HepG2 (cell line): ENCODE results near the gene NHP2. TPM values are rescaled to one million over a fixed set of nuclear protein-coding genes. Genes with fewer than 3 reads are reported as not detected.

Source experiments
- ATAC-seq: fragments of 200-7000 bp; cut with Tn5 transposase; 3 replicates; pipeline ENCODE4 v1.9.1; 2020; ENCODE audit warnings: mild to moderate bottlenecking, moderate library complexity
- BruUV-seq: library from RNA; stranded (reverse); fragments of 400-500 nt; replicated peaks from 2 replicates; lab custom pipeline; 2021; lab: Mats Ljungman, UMichigan
- CTCF ChIA-PET: fragments of 300-600 bp; formaldehyde crosslinking; extraction: SDS; loops from one replicate; lab custom pipeline; 2021; ENCODE audit warnings: low total read pairs, inconsistent platforms, low intra/inter-chr PET ratio; lab: Yijun Ruan, JAX
- POLR2A ChIA-PET: fragments of 350-600 bp; sonication (Branson Sonifier 250); formaldehyde crosslinking; loops from one replicate; lab custom pipeline; 2020; ENCODE audit warnings: antibody characterized with exemption, inconsistent platforms; lab: Yijun Ruan, JAX
- DNase-seq: peaks from one replicate; pipeline ENCODE4 v3.0.0-alpha.2; 2015; ENCODE audit warnings: low spot score
- FAIRE-seq: peaks from 3 replicates; lab custom pipeline; 2011; peaks lifted over from hg19 to GRCh38; lab: Jason Lieb, UNC
- H2AFZ ChIP-seq: one replicate; pipeline ENCODE4 v1.6.1; 2011; ENCODE audit warnings: low read length, inconsistent platforms
- H3K27ac ChIP-seq: fragments of 300-600 bp; 3 replicates; pipeline ENCODE4 v1.8.0; 2011; ENCODE audit warnings: mixed run types, mild to moderate bottlenecking, mixed read lengths, low read length, inconsistent platforms; ENCODE audit not compliant: insufficient read depth; ENCODE audit errors: extremely low read length
- H3K27me3 ChIP-seq, 2 experiments: fragments of 200-600 bp in 1 of 2; 2 replicates in 1 of 2; 3 replicates in 1 of 2; pipeline versions ENCODE4 v1.6.0 to v1.8.0; 2011; ENCODE audit warnings: low read length in 2 of 2, mild to moderate bottlenecking in 2 of 2, moderate library complexity in 2 of 2, inconsistent platforms in 1 of 2; ENCODE audit not compliant: insufficient read depth in 2 of 2, control insufficient read depth in 1 of 2
- H3K36me3 ChIP-seq, 2 experiments: fragments of 200-600 bp in 1 of 2; replicated peaks in 1 of 2; 2 replicates in 1 of 2; 3 replicates in 1 of 2; pipeline versions ENCODE4 v1.5.1 to v1.8.0; 2011; ENCODE audit warnings: low read length in 2 of 2, inconsistent platforms in 1 of 2; ENCODE audit not compliant: insufficient read depth in 2 of 2, control insufficient read depth in 1 of 2
- H3K4me1 ChIP-seq: 2 replicates; pipeline ENCODE4 v1.5.1; 2012; ENCODE audit warnings: low read length, inconsistent platforms; ENCODE audit not compliant: insufficient read depth
- H3K4me2 ChIP-seq: 2 replicates; pipeline ENCODE4 v1.6.0; 2011; ENCODE audit warnings: low read depth, low read length, inconsistent platforms
- H3K4me3 ChIP-seq, 3 experiments: fragments of 200-600 bp in 1 of 3; sonication (generic), shearing (Covaris generic) in 1 of 3; replicated peaks in 1 of 3; 2 replicates each; pipeline ENCODE4 v1.5.1; 2011 to 2016; ENCODE audit warnings: low read length in 3 of 3, inconsistent platforms in 2 of 3, low read depth in 2 of 3, mild to moderate bottlenecking in 2 of 3, control low read depth in 1 of 3, mixed read lengths in 1 of 3; ENCODE audit not compliant: insufficient read depth in 1 of 3
- H3K79me2 ChIP-seq: one replicate; pipeline ENCODE4 v1.6.1; 2011; ENCODE audit warnings: low read length, inconsistent platforms; ENCODE audit not compliant: insufficient read depth
- H3K9ac ChIP-seq: 2 replicates; pipeline ENCODE4 v1.6.0; 2011; ENCODE audit warnings: mild to moderate bottlenecking, low read depth, low read length, inconsistent platforms; ENCODE audit not compliant: insufficient read depth
- H3K9me3 ChIP-seq: 2 replicates; pipeline ENCODE4 v1.5.1; 2012; ENCODE audit warnings: mild to moderate bottlenecking, low read length
- H4K20me1 ChIP-seq: 2 replicates; pipeline ENCODE4 v1.6.0; 2011; ENCODE audit warnings: inconsistent platforms, mild to moderate bottlenecking, low read length, moderate library complexity; ENCODE audit not compliant: insufficient read depth
- CEBPB ChIP-seq: IDR thresholded peaks from 2 replicates; pipeline ENCODE4 v1.6.1; 2011; ENCODE audit warnings: low read depth, low read length, improper control_type of control experiment, borderline replicate concordance
- GPN1 ChIP-seq: sonication (generic); formaldehyde crosslinking; IDR thresholded peaks from 2 replicates; pipeline ENCODE4 v1.5.1; 2020; ENCODE audit warnings: missing genetic modification reagents, borderline replicate concordance
- KLF9 ChIP-seq: IDR thresholded peaks from 2 replicates; pipeline ENCODE4 v1.6.1; 2016; ENCODE audit warnings: low read depth
- NFIC ChIP-seq: IDR thresholded peaks from 2 replicates; pipeline ENCODE4 v1.6.1; 2012; ENCODE audit warnings: mild to moderate bottlenecking, low read length, inconsistent platforms
- RBAK ChIP-seq: sonication (generic); formaldehyde crosslinking; IDR thresholded peaks from 2 replicates; pipeline ENCODE4 v1.5.1; 2020; ENCODE audit warnings: mild to moderate bottlenecking, missing genetic modification reagents
- RNF2 ChIP-seq: fragments of 450-650 bp; conservative IDR thresholded peaks from 2 replicates; pipeline ENCODE4 v1.6.1; 2016; ENCODE audit warnings: low read depth
- TEAD3 ChIP-seq: optimal IDR thresholded peaks from 2 replicates; pipeline ENCODE3; 2016; ENCODE audit warnings: borderline replicate concordance
- ZNF891 ChIP-seq: sonication (generic); formaldehyde crosslinking; IDR thresholded peaks from 2 replicates; pipeline ENCODE4 v1.5.0; 2020; ENCODE audit warnings: mild to moderate bottlenecking, missing genetic modification reagents
- WGBS: methylation state at CpG from one replicate; pipeline ENCODE4 v1.1.6; 2017; ENCODE audit warnings: low lambda C conversion rate; 5-methylcytosine and 5-hydroxymethylcytosine counted together
- in situ Hi-C: cut with HindIII; loops from 2 replicates; pipeline ENCODE4 v1.10.0; 2017; ENCODE audit warnings: low pct_unique_long_range_greater_than_20kb; ENCODE audit not compliant: extremely low pct_ligation_motif_present
- intact Hi-C: fragments of 100-400 bp; cut with micrococcal nuclease; formaldehyde crosslinking; loops from one replicate; pipeline ENCODE4 v1.10.0; 2022; ENCODE audit not compliant: unreplicated experiment
- polyA plus RNA-seq, 8 experiments: library from polyadenylated mRNA; depleted of rRNA in 3 of 8; stranded (reverse) in 7 of 8; unstranded in 1 of 8; fragments of >200 nt; fragmentation: Illumina TruSeq in 4 of 8; extraction: Trizol in 4 of 8; gene quantifications; 2 replicates each; pipeline versions ENCODE4 v1.2.1 to v1.2.3, GENCODE V29; 2011 to 2016; ENCODE audit warnings: low read depth in 4 of 8, missing spikeins in 1 of 8, mixed read lengths in 1 of 8; ENCODE audit not compliant: insufficient read depth in 1 of 8
- total RNA-seq, 5 experiments: library from RNA; depleted of rRNA; stranded (reverse); fragments of >200 nt; fragmentation: Illumina TruSeq; extraction: Trizol; gene quantifications; 2 replicates each; pipeline ENCODE4 v1.2.3, GENCODE V29; 2016; ENCODE audit warnings: low read depth in 1 of 5
- TF ChIP-seq, protein P1 (sequence below): sonication (generic); formaldehyde crosslinking; IDR thresholded peaks from 2 replicates; pipeline ENCODE4 v1.8.1; 2023; ENCODE audit warnings: mild to moderate bottlenecking, missing genetic modification reagents
- TF ChIP-seq, protein P2 (sequence below): sonication (generic); formaldehyde crosslinking; IDR thresholded peaks from 2 replicates; pipeline ENCODE4 v1.4.0; 2020; ENCODE audit warnings: missing genetic modification reagents
- TF ChIP-seq, protein P3 (sequence below): sonication (generic); formaldehyde crosslinking; IDR thresholded peaks from 2 replicates; pipeline ENCODE4 v1.4.0; 2020; ENCODE audit warnings: missing genetic modification reagents
- TF ChIP-seq, protein P4 (sequence below): IDR thresholded peaks from 2 replicates; pipeline ENCODE4 v1.6.1; 2016; ENCODE audit warnings: mild to moderate bottlenecking
- TF ChIP-seq, protein P5 (sequence below): IDR thresholded peaks from 2 replicates; pipeline ENCODE4 v1.6.1; 2012; ENCODE audit warnings: inconsistent platforms

Gene NHP2
- total and polyA plus RNA-seq, 2 of the 13 experiments (the other 11 are each of a cell fraction or from before 2014, with no cell fraction given) = 56.2 to 96.1 TPM

DNA sequence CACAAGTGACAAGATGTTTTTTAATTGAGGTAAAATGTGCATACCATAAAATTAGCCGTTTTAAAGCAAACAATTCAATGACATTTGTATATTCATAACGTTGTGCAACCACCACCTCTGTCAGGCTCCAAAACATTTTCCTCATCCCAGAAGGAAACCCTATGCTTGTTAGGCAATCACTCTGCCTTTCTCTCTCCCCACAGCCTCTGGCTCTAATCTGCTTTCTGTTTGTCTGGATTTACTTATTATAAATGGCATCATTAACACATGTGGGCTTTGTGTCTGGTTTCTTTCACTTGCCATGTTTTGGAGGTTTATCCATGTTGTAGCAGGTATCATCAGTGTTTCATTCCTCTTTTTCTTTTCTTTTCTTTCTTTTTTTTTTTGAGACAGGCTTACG lies 41.8 kb downstream of the NHP2 start:
- POLR2A ChIA-PET = no interaction called here
- TF ChIP-seq CEBPB = peak; percentile 37; the same call in 1 of the 2 replicates
- TF ChIP-seq, protein P1, sequence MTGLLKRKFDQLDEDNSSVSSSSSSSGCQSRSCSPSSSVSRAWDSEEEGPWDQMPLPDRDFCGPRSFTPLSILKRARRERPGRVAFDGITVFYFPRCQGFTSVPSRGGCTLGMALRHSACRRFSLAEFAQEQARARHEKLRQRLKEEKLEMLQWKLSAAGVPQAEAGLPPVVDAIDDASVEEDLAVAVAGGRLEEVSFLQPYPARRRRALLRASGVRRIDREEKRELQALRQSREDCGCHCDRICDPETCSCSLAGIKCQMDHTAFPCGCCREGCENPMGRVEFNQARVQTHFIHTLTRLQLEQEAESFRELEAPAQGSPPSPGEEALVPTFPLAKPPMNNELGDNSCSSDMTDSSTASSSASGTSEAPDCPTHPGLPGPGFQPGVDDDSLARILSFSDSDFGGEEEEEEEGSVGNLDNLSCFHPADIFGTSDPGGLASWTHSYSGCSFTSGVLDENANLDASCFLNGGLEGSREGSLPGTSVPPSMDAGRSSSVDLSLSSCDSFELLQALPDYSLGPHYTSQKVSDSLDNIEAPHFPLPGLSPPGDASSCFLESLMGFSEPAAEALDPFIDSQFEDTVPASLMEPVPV (CRISPR knock-in tag) = no peak
- TF ChIP-seq, protein P2, sequence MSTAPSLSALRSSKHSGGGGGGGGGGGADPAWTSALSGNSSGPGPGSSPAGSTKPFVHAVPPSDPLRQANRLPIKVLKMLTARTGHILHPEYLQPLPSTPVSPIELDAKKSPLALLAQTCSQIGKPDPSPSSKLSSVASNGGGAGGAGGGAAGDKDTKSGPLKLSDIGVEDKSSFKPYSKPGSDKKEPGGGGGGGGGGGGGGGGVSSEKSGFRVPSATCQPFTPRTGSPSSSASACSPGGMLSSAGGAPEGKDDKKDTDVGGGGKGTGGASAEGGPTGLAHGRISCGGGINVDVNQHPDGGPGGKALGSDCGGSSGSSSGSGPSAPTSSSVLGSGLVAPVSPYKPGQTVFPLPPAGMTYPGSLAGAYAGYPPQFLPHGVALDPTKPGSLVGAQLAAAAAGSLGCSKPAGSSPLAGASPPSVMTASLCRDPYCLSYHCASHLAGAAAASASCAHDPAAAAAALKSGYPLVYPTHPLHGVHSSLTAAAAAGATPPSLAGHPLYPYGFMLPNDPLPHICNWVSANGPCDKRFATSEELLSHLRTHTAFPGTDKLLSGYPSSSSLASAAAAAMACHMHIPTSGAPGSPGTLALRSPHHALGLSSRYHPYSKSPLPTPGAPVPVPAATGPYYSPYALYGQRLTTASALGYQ (CRISPR knock-in tag) = no peak
- TF ChIP-seq, all 625 proteins: peak for 1
- no peak for ATAC-seq
- Histone ChIP-seq H3K36me3 (no peaks in the 10 kb centered on the region), H3K9me3 (no peaks in the 10 kb centered on the region), H3K9ac (no peak overlapping the region), H3K4me1 (peaks cover 15% of the 10 kb centered on the region), H4K20me1 (no peaks in the 10 kb centered on the region), H3K4me2 (no peak overlapping the region), H3K27me3 (peaks cover 11 to 60% of the 10 kb centered on the region in 2 experiments), H3K4me3 (no peak overlapping the region), H3K27ac (no peak overlapping the region), H2AFZ (no peak overlapping the region), H3K79me2 (no peaks in the 10 kb centered on the region)
- intact Hi-C loops (no loop called here), in situ Hi-C loops (no loop called here)
- no TSS peak for BruUV-seq
- DNase-seq = no peak
- no peak for FAIRE-seq
- CTCF ChIA-PET = no interaction called here
- WGBS = 26% methylated on average over 3 of the region's 3 CpGs

DNA sequence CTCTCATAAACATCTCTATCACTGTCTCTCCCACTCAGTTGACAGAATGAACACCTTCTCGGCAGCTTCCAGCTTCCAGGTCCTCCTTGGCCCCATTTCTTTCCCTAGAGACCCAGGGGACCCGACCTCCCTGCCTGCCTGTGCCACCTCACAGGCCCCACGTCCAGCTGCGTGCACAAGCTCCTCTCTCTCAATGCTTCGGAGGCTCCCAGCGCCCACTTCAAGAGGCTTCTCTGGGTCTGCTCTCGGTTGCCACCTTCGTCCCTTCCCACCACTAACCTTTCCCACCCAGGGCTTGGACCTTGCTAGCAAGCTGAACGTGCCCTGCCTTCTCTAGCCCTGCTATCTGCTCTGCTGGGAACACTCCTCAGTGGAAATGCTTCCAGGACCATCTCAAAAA lies 43.2 kb downstream of the NHP2 start:
- Histone ChIP-seq H4K20me1 (no peaks in the 10 kb centered on the region), H3K9me3 (no peaks in the 10 kb centered on the region), H3K27me3 (peaks cover 10 to 49% of the 10 kb centered on the region in 2 experiments), H3K36me3 (no peaks in the 10 kb centered on the region), H3K4me3 (no peak overlapping the region), H3K9ac (no peak overlapping the region), H3K79me2 (no peaks in the 10 kb centered on the region), H2AFZ (no peak overlapping the region), H3K4me2 (no peak overlapping the region), H3K4me1 (peaks cover 3% of the 10 kb centered on the region), H3K27ac (no peak overlapping the region)
- ATAC-seq (no peak), DNase-seq (no peak), FAIRE-seq (no peak)
- no TSS peak for BruUV-seq
- CTCF ChIA-PET = no interaction called here
- WGBS = 2% methylated on average over 9 of the region's 9 CpGs
- in situ Hi-C loops = no loop called here
- intact Hi-C loops = no loop called here
- POLR2A ChIA-PET = no interaction called here
- no peak for TF ChIP-seq KLF9 (CRISPR knock-in tag)
- TF ChIP-seq TEAD3 (CRISPR knock-in tag) = no peak
- no peak for TF ChIP-seq NFIC
- no peak for TF ChIP-seq RBAK (CRISPR knock-in tag)
- TF ChIP-seq, protein P3, sequence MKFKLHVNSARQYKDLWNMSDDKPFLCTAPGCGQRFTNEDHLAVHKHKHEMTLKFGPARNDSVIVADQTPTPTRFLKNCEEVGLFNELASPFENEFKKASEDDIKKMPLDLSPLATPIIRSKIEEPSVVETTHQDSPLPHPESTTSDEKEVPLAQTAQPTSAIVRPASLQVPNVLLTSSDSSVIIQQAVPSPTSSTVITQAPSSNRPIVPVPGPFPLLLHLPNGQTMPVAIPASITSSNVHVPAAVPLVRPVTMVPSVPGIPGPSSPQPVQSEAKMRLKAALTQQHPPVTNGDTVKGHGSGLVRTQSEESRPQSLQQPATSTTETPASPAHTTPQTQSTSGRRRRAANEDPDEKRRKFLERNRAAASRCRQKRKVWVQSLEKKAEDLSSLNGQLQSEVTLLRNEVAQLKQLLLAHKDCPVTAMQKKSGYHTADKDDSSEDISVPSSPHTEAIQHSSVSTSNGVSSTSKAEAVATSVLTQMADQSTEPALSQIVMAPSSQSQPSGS = no peak
- TF ChIP-seq GPN1 (CRISPR knock-in tag) = no peak
- no peak for TF ChIP-seq RNF2
- TF ChIP-seq, protein P4, sequence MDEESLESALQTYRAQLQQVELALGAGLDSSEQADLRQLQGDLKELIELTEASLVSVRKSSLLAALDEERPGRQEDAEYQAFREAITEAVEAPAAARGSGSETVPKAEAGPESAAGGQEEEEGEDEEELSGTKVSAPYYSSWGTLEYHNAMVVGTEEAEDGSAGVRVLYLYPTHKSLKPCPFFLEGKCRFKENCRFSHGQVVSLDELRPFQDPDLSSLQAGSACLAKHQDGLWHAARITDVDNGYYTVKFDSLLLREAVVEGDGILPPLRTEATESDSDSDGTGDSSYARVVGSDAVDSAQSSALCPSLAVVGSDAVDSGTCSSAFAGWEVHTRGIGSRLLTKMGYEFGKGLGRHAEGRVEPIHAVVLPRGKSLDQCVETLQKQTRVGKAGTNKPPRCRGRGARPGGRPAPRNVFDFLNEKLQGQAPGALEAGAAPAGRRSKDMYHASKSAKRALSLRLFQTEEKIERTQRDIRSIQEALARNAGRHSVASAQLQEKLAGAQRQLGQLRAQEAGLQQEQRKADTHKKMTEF (CRISPR knock-in tag) = no peak
- TF ChIP-seq ZNF891 (CRISPR knock-in tag) = no peak
- TF ChIP-seq, protein P5, sequence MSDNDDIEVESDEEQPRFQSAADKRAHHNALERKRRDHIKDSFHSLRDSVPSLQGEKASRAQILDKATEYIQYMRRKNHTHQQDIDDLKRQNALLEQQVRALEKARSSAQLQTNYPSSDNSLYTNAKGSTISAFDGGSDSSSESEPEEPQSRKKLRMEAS = no peak
